ENCODE measurements around the gene MAK.
"Not testable (repeated sequence)": the region's sequence is repeated elsewhere in the genome, so short reads cannot be mapped to it uniquely, and the experiment has no call there.

MAK gene, protein sequence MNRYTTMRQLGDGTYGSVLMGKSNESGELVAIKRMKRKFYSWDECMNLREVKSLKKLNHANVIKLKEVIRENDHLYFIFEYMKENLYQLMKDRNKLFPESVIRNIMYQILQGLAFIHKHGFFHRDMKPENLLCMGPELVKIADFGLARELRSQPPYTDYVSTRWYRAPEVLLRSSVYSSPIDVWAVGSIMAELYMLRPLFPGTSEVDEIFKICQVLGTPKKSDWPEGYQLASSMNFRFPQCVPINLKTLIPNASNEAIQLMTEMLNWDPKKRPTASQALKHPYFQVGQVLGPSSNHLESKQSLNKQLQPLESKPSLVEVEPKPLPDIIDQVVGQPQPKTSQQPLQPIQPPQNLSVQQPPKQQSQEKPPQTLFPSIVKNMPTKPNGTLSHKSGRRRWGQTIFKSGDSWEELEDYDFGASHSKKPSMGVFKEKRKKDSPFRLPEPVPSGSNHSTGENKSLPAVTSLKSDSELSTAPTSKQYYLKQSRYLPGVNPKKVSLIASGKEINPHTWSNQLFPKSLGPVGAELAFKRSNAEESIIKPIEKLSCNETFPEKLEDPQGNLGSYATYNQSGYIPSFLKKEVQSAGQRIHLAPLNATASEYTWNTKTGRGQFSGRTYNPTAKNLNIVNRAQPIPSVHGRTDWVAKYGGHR

DNA sequence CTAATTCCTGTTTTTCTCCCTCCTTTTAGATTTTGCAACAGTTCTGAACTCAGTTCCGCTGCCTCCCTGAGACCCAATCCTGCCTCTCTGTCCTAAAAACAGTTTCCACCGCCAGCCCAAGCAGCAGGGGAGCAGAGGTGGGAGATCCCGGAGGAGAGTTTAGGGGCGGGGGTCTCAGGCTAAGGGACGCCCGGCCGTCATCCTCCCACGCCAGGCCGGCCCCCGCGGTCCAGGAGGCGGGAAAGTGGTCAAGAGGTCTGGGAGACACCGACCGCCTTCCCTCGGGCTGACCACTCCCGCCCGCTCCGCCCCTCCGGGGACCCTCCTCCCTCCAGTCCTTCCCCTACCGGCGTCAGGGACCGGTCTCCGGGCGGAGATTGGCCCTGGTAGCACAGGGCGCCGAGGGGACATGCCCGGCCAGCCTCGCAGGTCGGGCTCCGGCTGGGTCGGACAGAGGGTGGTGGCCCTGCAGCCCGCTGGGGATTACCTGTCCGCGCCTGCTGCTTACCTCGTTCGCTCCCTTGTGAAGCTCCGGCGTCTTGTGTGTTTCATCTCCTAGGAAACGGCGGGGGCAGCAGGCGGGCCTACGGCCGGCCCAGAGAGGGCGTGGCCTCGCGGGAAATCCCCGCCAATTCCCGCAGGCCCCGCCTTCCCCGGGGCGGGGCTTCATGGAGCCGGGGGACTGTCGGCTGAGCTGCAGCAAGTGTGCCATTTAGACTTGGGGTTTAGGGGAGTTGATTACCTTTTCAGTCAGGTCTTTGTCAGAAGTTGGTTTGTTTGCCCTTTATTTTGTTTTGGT, at the start of gene MAK:
Gene MAK (minus strand): TSS at position 545 of the 799 bp plus-strand sequence. CDS start 7,891 bp downstream, outside the sequence.
- DNase-seq (ENCODE audit: low read depth) = peak; percentile 13

DNA sequence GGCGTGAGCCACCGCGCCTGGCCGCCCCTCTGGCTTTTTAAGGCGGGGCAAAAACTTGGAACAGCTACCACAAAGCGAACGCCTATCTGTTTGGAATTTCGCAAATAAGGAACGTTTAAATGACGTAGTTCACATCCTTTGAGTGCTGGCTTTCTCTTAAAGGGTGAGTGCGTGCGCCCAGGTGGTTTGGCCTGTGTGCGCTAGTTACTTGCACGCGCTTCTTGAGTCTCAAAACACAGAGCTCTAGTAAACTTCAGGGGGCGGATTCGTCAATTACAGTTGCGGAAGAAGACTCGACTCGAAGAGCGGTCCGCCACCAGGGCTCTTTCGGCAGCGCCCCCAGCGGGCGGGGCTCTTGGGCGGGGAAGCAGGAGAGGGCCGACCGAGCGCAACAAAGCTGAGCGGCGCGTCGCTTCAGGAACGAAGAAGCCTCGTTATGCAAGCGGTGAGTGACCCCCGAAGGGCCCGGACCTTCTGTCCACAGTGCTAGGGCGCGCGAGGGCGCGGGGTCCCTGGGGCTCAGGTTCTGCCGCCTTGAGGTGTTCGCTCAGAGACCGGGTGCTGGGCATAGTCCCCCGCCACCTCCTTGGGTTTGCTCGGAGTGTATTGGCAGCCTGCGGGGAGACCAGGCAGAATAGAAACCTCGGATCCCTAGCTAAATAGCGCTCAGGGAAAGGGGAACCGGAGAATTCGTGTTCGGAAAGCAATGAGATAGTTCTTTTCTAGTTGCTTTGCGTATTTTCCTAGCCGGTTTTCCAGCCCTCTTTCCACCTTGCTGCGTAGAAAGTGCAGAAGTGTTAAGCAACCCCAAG, 48.6 kb upstream of the MAK start, which contains the start of gene SYCP2L:
Gene SYCP2L (plus strand): TSS at position 362 of the 812 bp plus-strand sequence. CDS start 75 bp downstream, at position 437.
- DNase-seq (ENCODE audit: low read depth) = peak; percentile 27

DNA sequence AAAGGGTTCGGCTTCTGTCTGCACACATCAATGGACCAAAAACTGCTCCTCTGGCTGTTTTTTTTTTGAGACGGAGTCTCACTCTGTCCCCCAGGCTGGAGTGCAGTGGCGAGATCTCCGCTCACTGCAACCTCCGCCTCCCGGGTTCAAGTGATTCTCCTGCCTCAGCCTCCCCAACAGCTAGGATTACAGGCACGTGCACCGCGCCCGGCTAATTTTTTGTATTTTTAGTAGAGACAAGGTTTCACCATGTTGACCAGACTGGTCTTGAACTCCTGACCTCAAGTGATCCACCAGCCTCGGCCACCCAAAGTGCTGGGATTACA, 48.0 kb upstream of the MAK start:
- not testable (repeated sequence) for DNase-seq (ENCODE audit: low read depth)

DNA sequence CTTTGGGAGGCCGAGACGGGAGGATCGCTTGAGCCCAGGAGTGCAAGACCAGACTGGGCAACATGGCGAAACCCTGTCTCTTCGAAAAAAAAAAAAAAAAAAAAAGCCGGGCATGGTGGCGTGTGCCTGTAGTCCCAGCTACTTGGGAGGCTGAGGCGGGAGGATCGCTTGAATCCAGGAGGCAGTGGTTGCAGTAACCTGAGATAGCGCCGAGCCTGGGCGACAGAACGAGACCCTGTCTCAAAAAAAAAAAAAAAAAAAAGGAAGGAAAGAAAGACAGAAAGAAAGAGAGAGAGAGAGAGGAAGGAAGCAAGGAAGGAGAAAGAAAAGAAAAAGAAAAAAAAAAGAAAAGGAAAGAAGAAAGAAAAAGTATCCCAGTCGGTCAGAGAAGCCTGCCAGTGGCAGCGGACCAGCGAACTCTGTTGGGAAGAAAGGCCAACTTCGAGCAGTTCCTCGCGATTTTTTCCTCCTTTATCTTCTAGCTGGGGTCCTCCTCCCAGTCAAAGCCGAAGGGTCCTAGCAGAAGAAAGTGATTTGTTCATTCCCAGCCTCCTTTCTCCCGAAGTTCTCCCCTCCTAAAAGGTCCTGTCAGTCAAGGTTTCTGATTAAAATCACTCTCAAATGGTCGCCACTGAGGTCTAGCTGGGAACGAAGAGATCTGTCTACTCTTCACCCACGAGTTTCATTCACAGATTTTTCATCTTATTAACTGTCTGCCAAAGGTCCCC, 46.1 kb upstream of the MAK start:
- no peak for DNase-seq (ENCODE audit: low read depth)

DNA sequence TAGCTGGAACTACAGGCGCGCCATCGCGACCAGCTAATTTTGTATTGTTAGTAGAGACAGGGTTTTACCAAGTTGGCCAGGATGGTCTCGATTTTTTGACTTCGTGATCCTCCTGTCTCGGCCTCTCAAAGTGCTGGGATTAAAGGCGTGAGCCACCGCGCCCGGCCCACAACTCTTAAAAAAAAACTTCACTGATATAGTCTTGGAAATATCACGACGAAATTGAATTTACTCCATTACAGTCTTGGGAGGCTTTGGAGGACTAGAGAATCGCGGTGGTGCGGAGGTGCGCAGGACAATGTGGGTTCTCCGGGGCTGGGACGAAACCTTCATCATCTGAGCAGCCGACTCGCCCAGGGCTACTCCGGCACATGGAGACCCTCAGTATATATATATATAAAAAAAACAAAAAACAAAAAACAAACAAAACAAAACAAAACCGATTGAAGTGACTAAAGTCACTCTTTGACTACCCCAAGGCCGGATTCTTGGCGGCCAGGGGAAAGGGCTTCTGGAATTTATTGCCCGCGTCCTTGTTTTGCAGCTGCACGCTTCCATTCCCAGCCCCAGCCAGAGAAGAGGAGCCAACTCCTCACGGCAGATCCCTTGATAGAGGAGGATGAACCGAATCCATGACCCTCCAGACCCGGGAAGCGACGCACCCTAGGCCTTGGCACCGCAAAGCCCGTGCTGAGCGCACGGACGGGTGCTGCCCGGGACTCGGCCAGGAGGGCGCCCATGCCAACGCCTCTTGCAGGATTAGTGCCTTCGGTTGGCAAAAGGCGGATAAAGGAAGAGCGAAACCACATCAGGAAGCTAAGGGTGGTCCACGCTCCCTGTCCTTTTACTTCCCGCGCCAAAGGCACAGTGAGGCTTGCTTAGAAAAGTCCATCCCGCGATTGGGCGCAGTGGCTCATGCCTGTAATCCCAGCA, 45.2 kb upstream of the MAK start:
- DNase-seq (ENCODE audit: low read depth) = no peak

DNA sequence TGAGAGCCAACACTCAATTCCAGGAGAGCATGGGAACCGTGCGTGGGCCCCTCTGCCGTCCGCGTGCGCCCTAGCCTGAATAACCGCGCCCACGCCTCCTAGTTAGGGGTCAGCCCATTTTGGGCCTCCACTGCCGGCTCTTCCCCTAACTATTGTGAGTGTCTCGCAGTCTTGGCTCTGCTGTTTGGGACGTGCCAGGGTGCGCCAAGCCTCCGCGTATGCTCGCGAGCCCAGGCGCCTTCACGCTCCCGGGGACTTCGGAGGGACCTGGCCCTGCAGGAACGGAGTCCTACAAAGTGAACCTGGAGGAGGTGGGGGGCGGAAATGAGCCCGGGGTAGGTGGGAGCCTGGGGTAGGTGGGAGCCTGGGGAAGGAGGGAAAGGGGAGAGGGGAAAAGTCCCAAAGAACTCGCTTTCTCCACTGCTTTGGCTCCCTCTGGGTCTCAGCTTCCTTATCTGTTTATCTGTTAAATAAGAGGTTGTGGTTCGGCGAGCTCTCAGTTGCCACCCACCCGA, 44.4 kb upstream of the MAK start:
- no peak for DNase-seq (ENCODE audit: low read depth)

DNA sequence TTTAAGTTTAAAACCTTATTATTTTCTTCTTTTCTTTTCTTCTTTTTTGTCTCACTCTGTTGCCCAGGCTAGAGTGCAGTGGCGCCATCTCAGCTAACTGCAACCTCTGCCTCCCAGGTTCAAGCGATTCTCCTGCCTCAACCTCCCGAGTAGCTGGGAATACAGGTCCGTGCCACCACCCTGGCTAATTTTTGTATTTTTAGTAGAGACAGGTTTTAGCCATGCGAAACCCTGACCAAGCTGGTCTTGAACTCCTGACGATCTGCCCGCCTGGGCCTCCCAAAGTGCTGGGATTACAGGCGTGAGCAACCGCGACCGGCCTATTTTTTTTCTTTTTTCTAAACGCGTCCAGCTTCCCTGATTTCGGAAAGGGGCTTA, 43.9 kb upstream of the MAK start:
- not testable (repeated sequence) for DNase-seq (ENCODE audit: low read depth)

DNA sequence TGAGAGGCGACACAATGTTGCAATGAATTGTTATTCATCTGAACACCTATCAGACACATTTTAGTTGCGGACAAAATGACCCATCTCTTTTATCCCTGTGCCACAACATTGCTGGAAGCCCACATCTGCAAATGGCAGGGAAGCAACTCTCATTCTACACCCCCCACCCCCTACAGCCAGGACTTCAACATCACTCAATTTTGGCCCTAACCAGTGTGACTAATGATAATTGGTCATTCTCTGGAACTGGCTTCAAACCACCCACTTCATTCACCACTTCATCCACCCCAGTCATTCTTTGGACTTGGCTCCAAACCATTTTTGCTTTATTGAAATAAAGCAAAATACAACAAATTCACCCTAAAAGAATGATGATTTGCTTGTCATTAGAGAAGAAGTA, 42.0 kb upstream of the MAK start:
- DNase-seq (ENCODE audit: low read depth) = no peak

DNA sequence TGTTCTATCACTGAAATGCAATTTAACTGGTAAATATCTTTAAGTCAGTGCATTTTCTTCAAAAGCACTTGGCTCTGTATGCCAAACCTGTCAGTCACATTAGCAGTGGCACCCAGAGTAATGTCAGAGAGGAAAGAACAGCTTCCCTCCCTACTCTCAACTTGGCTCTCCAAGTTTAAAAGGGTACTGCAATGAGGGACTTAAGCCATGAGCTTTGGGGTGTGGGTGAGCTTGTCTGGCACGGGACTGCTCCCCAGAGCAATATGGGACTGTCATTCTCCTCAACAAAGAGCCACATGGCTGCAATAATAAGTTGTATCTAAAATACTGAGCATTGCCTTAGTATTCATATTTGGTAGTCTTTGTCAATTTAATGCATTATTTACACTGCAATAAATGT, 39.5 kb upstream of the MAK start:
- DNase-seq (ENCODE audit: low read depth) = no peak

DNA sequence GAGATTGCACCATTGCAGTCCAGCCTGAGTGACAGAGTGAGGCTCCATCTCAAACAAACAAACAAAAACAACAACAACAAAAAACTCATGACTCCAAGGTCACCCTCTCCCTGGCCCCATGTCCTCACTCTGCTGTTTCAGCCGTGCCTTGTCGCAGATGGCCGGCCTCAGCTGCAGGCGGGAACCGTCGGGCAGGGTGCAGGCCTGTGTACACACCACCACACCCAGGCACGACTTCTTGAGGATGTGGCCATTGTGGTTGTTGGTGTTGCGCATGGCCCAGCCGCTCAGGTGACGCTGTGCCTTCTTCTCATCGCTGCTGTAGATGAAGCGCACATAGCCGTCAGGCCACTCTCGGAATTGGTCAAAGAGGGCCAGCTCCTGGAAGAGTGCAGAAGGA, 38.7 kb upstream of the MAK start:
- DNase-seq (ENCODE audit: low read depth) = no peak

DNA sequence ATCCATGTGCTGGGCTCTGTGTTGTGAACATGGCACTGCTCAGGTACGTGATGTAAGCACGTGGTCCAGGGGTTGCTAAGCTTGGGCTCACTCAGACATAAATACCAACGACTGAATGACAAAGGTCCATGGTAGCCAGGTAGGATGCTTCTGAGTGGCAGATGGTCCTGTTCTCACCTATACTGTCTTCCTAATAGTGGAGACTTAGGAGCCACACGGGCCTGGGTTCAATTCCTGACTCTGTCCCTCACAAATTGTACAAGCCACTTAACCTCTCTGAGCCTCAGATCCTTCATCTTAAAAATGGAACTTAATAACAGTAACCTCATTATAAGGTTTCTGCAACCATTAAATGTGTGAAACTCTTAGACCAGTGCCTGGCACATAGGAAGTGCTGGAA, 36.7 kb upstream of the MAK start:
- DNase-seq (ENCODE audit: low read depth) = no peak

DNA sequence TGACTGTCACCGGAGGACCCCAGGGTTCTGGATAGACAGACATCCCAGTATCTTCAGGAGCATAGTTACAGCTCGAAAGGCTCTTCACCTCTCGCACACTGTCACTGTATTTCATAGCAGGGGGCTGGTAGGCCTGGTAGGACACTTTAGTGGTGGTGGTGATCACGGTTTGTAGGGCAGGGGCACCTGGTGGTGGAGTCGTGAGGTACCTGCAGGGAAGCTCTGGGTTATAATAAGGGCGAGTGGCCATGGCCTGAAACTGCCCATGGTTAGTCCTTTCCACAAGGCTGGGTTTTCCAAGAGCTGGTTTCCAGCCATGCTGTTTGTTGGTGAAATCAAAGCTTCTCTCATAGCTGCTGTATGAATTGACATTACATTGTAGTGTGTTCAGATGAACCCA, 35.9 kb upstream of the MAK start:
- no peak for DNase-seq (ENCODE audit: low read depth)

DNA sequence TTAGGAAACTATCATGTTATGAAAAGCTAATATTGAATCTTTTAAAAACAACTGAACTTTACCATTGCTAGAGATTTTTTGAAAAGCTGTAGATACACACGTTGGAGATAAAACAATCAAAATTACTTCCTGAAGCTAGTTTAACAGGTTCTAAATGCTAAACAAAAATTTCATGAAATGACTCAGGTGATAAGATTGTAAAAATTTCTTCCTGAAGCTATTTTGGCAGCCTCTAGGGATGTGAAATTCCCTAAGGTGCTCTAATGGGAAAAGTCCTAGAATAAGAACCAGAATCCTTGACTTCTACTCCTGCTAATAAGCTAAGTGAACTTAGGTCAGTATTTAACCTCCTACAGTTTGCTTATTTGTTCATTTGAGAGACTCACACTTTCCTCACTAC, 35.0 kb upstream of the MAK start:
- DNase-seq (ENCODE audit: low read depth) = no peak

DNA sequence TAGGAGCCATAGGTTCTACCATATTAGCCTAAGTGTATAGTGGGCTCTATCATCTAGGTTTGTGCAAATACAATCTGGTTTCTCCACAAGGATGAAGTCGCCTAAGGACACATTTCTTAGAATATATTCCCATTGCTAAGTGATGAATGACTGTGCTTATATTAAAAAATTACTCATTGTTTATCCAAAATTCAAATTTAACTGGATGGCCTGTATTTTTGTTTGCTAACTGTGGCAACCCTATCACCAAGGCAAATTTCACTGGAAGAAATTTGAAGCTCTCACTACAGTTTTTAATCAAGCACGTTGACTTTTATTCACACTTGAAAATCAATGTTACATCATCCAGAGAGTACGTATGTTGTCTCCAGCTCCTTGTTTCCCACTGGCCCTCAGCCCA, 29.6 kb upstream of the MAK start:
- DNase-seq (ENCODE audit: low read depth) = no peak

DNA sequence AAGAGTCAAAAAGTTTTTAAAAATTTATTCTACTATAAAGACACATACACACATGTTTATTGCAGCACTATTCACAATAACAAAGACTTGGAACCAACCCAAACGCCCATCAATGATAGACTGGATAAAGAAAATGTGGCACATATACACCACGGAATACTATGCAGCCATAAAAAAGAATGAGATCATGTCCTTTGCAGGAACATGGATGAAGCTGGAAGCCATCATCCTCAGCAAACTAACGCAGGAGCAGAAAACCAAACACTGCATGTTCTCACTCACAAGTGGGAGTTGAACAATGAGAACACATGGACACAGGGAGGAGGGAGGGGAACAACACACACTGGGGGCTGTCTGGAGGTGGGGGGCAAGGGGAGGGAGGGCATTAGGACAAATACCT, 28.4 kb upstream of the MAK start:
- DNase-seq (ENCODE audit: low read depth) = not testable (repeated sequence)

DNA sequence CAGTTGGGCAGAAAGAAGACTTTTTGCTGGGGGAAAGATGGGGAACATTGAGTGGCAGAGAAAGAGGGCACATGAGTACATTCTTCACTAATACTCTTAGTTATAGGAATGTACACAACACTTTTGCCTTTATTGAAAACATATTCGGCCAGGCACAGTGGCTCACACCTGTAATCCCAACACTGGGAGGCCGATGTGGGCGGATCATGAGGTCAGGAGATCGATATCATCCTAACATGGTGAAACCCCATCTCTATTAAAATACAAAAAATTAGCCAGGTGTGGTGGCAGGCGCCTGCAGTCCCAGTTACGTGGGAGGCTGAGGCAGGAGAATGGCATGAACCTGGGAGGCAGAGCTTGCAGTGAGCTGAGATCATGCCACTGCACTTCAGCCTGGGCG, 24.7 kb upstream of the MAK start:
- DNase-seq (ENCODE audit: low read depth) = not testable (repeated sequence)

DNA sequence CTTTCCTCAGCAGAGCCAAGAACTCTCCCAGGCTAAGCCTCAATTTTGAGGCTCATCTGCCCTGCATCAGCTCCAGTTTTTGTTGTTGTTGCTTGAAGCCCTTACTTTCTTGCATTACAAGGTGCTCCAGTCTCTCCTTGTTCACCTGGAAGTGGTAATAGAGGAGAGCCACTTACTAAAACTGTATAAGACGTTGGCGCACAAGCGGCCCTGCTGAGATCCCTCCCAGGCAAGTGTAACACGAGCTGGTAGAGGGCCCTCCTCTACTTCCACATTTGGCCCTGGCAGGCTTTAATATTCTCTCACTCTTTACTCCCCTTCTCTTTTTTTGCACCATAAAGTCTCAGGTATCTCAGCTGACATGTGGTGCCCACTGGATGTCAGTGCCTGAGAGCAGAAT, 24.0 kb upstream of the MAK start:
- no peak for DNase-seq (ENCODE audit: low read depth)

DNA sequence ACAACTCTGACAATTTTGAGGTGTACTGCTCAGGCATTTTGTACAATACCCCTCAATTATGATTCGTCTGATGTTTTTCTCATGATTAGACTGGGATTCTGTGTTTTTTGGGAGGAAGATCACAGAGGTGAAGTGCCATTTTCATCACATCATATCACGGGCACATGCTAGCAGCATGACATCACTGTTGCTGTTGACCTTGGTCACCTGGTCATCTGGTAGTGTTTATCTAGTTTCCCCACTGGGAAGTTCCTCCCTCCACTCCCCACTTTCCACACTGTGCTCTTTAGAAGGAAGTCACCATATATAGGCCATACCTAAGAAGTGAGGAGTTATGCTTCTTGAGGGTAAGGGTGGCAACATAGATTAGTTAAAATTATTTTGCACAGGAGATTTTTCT, 22.7 kb upstream of the MAK start:
- DNase-seq (ENCODE audit: low read depth) = no peak

DNA sequence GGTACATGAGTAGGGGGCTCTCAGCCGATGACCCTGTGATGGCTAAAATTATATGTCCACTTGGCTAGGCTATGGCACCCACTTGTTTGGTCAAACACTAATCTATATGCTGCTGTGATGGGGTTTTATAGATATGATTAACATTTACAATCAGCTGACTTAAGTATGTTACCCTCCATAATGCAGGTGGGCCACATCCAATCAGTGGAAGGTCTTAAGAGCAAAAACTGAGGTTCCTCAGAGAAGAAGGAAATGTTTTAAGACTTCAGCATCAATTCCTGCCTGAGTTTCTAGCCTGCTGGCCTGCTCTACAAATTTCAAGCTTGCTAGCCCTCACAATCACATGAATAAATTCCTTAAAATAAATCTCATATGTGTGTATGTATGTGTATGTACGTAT, 18.9 kb upstream of the MAK start:
- no peak for DNase-seq (ENCODE audit: low read depth)

Measured in non-pigmented ciliary epithelial cell (primary cell).